HEK293 (cell line): Measurements from ENCODE around the gene CD82.

Experiments used
- BCL11A ChIP-seq: fragments of 450-650 bp; formaldehyde crosslinking; IDR thresholded peaks from 2 replicates; pipeline ENCODE4 v1.5.1; 2016; ENCODE audit warnings: low read depth, missing biosample characterization, missing genetic modification characterization
- CTCF ChIP-seq: fragments of 450-650 bp; formaldehyde crosslinking; IDR thresholded peaks from 2 replicates; pipeline ENCODE4 v1.5.1; 2016; ENCODE audit warnings: missing biosample characterization, missing genetic modification characterization
- HOXA7 ChIP-seq: sonication (generic); formaldehyde crosslinking; IDR thresholded peaks from 2 replicates; pipeline ENCODE4 v1.8.1; 2022; ENCODE audit warnings: missing genetic modification reagents, borderline replicate concordance
- KLF9 ChIP-seq: fragments of 450-650 bp; formaldehyde crosslinking; IDR thresholded peaks from 2 replicates; pipeline ENCODE4 v1.5.1; 2016; ENCODE audit warnings: missing biosample characterization, missing genetic modification characterization, low read depth
- TSHZ1 ChIP-seq: fragments of 450-650 bp; formaldehyde crosslinking; IDR thresholded peaks from 2 replicates; pipeline ENCODE4 v1.5.1; 2016; ENCODE audit warnings: missing biosample characterization, missing genetic modification characterization, borderline replicate concordance
- ZBTB17 ChIP-seq: fragments of 450-650 bp; formaldehyde crosslinking; IDR thresholded peaks from 2 replicates; pipeline ENCODE4 v1.5.1; 2016; ENCODE audit warnings: missing biosample characterization, missing genetic modification characterization
- ZFHX2 ChIP-seq: fragments of 450-650 bp; formaldehyde crosslinking; conservative IDR thresholded peaks from 2 replicates; pipeline ENCODE4 v1.5.1; 2016; ENCODE audit warnings: missing biosample characterization, missing genetic modification characterization
- ZNF146 ChIP-seq: fragments of 450-650 bp; formaldehyde crosslinking; IDR thresholded peaks from 2 replicates; pipeline ENCODE4 v1.5.1; 2016; ENCODE audit warnings: missing biosample characterization, missing genetic modification characterization

- no peak for TF ChIP-seq ZFHX2 (tag by site-specific recombination)
- no peak for TF ChIP-seq ZNF146 (tag by site-specific recombination)
- no peak for TF ChIP-seq CTCF (tag by site-specific recombination)
- TF ChIP-seq HOXA7 (CRISPR knock-in tag), result no peak
- no peak for TF ChIP-seq KLF9 (tag by site-specific recombination)
- TF ChIP-seq ZBTB17 (tag by site-specific recombination), result no peak
- TF ChIP-seq BCL11A (tag by site-specific recombination), result no peak
- TF ChIP-seq TSHZ1, result no peak
Observed at GRCh38 chr11:44571871-44572270, 6.4 kb downstream of the CD82 start.
